ENCODE measurements around the gene TMPRSS7.
"Not testable (repeated sequence)": the region's sequence is repeated elsewhere in the genome, so short reads cannot be mapped to it uniquely, and the experiment has no call there.

TMPRSS7 gene

DNA sequence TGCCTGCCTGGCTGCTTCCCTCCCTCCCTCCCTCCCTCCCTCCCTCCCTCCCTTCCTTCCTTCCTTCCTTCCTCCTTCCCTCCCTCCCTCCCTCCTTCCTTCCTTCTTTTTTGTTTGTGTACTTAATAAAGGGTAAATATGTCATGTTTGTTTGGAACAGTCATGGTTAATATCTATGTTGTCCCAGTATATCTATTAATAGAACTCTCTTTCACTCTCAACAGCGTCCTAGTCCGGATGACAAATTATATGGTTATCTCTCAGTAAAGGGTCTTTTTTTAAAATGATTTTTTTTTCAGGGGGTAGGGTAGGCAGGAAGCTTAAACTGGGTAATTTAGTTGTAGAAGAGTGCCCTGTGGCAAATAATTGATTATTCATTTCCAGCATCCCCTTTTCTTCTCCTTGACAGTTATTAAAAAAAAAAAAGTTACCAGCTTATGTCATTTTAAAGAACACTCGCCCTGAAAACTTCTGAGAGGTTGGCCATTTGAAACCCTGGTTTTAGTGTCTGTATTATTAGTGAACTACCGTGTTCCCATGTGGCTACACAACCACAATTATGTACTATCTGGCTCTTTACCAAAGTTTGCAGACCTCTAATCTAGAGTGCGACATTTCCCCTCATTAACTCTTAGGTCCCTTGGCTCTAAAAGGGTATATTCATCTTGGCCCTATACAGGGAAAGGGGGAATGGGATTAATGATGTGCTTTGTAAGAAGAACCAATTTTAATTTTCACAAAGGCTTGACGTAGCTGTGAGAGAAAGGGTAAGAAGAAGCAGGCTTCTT, 22.1 kb upstream of the TMPRSS7 start:
- no peak for DNase-seq (ENCODE audit: low read depth in 3 of 3)

DNA sequence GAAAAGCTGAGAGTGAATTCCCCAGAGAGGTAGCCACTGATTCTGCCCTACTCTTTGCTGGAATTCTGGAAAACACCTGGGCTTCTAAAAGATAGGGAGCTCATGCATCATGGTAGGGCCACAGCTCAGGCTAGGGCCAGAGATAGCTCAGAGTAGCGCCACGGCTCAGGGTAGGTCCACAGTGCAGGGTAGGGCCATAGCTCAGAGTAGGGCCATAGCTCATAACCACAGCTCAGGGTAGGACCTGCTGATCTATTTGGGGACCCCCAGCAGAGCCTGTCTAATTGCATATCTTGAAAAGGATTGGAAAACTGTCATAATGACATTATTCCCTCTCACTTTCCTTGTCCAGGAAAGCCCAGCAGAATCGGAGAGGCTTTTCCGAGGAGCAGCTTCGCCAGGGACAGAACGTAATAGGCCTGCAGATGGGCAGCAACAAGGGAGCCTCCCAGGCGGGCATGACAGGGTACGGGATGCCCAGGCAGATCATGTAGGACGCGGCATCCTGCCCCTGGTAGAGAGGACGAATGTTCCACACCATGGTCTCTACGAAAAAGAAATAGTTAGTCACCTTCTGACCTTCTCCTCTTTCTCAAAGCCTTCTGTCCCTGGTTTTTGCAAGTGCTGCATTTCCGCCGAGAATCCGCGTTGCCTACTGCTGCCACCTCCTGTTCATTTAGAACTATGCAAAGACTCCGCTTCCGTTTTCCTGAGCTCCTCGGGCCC, 21.3 kb upstream of the TMPRSS7 start:
- peak; percentile 15 to 60 (median 26) for DNase-seq (ENCODE audit: low read depth in 3 of 3)

DNA sequence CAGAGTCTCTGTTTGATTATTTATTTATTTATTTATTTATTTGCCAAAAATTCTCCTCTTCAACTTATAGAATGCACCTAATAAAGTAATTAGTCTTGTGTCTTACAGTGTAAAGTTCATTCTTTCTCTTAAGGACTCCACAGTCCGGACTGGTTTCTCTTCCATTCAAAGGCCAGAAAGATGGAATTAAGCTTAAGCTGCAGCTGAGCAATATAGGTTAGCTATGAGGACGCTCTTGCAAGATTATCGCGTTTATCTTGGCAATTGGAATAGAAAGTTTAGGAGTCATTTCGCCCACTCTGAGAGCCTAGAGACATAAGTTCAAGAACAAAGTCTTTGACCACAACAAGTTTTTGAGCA, 20.8 kb upstream of the TMPRSS7 start:
- DNase-seq (ENCODE audit: low read depth in 3 of 3): no peak

DNA sequence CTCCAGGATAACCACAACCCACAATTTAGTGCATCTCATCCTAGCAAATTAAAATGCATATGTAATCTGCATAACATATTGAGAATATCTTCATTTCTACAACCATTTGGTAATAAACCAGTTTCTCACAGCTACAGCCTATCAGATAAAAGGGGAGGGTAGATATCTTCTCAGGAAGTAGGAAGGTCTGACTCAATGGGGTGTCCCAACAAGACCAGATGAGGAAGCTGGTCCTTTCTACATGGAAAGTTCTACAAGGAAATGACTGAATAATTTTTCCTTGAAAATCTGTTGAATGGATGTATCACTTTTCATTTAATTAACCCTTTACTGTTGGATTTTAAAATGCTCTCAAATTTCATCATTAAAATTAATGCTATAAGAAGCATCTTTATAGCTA, 17.4 kb upstream of the TMPRSS7 start:
- no peak for DNase-seq (ENCODE audit: low read depth in 3 of 3)

GRCh38 chr3:112018712-112019111, 15.8 kb upstream of the TMPRSS7 start:
- no peak for DNase-seq (ENCODE audit: low read depth in 3 of 3)

DNA sequence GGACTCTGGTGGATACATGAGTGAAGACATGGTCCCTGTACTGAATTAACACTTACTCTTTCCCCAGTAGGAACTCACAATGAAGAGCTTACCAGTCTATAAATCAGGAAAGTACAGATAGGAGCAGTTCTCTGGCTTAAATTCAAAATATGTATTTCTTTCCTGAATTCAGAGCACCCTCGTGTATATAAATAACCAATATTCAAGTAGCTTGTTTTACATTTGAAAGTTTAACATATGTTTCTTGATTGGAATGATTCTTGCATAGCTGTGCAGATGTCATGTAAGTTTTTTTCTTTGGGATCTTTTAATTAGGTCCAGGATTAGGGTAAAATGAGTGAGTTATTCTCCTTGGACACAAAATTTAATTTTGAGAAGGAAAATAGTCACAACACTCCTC, 14.8 kb upstream of the TMPRSS7 start:
- no peak for DNase-seq (ENCODE audit: low read depth in 3 of 3)

DNA sequence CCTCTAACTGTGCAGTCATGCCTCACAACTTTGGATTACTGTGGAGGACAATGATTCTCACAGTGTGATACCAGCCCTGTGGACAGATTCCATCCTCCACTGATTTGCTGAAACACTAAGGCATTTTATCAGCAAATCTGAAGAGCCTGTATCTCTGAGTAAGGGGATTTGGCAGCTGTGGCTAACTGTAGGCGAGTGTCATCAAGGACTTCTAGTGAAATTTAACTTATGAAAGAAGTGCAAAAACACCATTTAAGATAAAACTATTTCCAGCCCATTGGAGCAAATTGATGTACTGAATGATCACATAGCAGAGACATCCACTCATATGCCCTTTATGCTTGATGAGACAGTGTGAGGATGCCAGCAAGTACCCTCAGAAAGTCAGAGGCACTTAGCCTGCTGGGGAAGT, 13.9 kb upstream of the TMPRSS7 start:
- no peak for DNase-seq (ENCODE audit: low read depth in 3 of 3)

DNA sequence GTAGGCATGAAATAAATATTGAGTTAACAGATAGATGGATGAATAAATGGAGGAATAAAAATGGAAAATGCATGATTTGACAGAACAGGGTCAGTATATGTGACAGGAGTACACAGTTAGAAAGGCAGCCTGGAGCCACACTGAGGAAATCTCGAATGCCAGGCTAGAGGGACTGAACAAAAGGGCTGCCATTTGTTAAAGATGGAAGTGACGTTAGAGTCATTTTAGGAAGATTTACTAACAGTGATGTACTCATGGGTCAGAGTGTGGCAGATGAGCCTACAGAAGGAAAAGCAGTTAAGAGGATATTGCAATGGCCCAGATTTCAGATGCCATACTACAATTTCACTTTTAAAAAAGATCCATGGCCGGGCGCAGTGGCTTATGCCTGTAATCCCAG, 7.4 kb upstream of the TMPRSS7 start:
- no peak for DNase-seq (ENCODE audit: low read depth in 3 of 3)

DNA sequence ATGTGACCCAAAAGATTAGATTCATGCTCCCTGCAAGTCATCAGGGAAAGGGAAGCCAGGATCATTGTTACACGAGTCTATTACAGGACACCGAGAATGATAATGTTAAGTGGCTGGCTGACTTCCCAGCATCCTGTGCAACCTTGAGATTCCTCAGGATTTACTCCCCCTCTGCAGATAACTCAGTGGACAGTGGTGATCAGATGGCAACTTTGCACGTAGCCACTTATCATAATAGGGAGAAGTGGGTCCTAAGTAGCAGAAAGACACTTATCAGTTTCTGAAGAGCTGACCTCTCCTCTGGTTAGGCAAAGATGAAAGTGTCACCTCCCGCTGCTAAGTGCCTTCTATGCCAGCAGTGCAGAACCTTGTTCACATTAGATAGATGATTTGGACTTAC, 6.7 kb upstream of the TMPRSS7 start:
- DNase-seq (ENCODE audit: low read depth in 3 of 3): no peak

DNA sequence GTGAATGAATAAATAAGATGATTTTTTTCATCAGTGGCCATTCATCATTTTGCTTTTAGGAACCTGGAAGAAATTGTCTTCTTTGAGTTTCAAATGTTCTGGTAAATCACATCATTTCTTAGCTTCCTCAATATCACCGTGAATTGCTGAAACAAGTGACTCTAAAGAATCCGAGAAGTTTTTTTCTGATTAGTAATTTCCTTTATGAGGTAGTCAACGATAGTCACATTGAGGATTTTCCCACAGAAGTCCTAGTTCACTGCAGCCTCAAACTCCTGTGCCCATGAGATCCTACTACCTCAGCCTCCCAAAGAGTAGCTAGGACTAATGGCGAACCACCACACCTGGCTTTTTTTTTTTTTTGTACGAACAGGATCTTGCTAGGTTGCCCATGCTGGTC, 3.6 kb upstream of the TMPRSS7 start:
- no peak for DNase-seq (ENCODE audit: low read depth in 3 of 3)

DNA sequence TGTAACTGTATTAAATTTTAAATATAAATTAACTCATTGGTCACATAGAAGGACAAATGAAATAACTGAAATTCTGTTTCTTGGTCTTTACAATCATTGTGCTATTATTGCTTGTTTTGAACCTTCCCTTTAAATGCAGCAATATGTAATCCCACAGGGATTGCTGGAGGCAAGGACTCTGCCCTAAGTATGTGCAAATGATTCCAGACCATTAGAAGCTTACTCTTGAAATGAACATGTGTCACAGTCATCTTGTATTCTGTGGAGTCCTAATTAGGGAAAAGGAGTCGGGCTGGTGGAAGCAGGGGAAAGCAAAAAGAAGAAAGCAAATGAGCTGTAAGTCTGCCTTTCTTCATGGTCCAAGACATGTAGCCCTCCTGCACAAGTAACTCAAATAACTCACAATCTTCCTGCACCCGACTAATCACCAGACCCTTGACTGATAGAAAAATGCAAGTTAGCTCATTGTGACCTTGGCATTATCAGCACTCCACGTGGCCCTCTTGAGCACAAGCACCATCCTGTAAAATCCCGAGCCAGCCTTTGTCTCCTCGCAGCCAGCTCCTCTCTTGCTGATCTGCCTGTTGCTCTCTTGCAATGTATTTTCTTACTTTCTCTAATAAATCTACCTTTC, 2.3 kb upstream of the TMPRSS7 start:
- no peak for DNase-seq (ENCODE audit: low read depth in 3 of 3)

DNA sequence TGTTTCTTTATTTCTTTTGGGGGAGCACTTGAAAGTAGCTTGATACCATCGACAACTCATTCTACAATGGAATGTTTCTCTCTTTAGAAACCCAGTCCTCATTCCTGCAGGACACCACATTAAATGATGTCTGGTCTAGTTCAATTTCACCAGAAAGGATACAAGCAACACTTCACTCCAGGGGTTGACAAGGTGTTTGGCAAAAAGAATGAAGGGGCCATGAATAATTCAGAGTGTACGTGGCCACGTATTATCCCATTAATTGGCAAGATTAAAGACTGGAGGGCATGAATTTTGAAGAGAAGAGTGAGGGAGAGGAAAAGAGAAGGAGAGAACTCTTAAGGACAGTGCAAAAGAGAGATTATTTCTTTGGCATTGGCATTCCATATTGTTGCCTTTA, 705 bp downstream of the TMPRSS7 start:
- DNase-seq (ENCODE audit: low read depth in 3 of 3): no peak

GRCh38 chr3:112037194-112037593, 2.7 kb downstream of the TMPRSS7 start:
- not testable (repeated sequence) for DNase-seq (ENCODE audit: low read depth in 3 of 3)

DNA sequence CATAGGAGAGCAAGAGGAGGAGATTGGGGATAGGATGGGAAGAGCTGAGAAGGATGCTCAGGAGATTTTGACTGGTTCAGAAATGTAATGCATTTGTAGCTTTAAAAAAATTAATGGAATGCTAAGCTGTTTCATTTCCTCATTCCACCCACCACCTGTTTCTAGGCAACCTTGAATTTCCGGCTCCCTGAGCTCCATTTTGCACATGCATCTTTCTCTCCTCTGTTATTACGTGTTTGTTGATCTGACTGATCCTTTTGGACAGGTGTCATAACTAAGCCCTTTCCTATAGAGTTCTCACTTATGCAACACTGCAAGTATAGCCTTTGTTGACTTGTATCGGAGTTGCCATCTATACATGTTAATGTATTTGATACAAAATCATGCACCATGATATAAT, 4.3 kb downstream of the TMPRSS7 start:
- DNase-seq (ENCODE audit: low read depth in 3 of 3): no peak

DNA sequence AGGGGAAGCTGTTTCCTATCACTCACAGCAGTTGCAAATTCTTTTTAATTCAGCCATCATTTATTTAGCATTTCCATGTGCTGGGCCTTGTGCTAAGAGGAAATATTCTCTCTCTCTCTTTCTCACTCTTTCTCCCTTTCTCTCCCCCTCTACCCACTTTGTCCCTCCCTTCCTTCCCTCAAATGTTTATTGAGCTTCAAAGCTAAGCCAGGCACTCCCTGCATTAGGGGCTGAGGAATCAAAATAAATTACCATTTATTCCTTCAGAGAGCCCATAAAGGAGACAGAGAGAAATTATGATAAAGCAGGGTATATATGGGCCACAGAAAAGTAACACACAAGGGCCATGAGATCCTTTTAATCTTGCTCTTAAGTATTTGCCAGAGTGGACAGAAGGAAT, 6.8 kb downstream of the TMPRSS7 start:
- DNase-seq (ENCODE audit: low read depth in 3 of 3): no peak

DNA sequence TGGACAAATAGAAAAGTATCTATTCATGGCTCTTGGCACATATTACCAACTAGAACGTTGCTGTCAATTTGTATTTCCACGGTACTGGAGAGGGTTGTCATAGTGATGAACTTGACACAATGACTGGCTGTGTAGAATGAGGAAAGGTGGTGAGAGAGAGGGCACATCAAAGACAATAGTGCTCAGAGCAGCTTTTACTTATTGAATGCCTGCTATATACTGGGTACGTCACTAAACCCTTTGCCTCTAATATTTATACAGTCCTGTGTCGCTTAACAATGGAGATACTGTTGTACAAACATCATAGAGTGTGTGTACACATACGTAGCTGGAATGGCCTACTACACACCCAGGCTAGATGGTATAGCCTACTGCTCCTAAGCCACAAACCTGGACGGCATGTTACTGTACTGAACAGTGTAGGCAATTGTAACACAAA, 8.3 kb downstream of the TMPRSS7 start:
- no peak for DNase-seq (ENCODE audit: low read depth in 3 of 3)

DNA sequence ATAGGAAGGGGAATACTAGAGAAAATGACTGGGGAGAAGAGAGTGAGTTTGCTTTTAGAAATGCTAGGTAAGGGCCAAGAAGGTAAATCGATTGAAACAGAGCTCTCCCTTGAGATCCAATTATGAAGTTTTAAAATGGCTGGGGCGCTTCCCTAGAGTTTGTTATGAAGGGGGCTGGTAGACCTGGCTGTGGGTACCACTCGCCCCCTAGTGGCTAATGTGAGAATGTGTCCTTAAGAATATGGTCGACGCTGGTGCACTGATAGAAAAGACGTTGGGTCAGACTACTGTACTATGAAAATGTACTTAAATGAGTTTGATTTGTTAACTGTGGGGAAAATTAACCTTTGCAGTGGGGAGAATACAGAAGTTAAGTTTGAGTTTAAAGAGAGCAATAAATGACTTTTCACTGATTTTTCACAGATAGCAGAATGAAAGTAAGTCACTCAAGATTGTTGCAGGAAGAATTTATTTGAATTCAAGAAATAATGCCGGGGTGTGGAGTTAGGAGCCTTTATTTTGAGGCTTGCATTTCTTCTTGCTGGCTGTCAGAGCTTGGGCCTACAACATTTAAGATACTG, 9.2 kb downstream of the TMPRSS7 start:
- DNase-seq (ENCODE audit: low read depth in 3 of 3): peak; percentile 12 to 36 (median 17)

GRCh38 chr3:112046599-112046998, 12.1 kb downstream of the TMPRSS7 start:
- no peak for DNase-seq (ENCODE audit: low read depth in 3 of 3)

DNA sequence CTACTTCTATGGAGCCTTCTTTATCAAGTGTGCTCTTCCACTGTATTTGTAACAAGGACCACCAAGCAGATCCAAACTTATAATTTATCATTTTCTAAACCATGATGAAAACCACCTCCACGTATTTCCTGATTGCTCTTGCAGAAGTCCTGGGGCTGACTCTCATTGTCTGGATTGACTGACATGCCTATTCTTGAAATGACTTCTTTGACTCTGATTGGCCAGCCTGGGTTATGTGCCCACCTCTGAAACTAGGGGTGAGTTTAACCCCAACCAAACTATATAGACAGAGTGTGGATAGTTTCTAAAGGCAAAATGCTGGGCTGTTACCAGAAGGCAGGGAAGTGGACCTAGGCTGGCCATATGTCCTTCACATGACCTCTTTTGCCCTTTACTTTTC, 12.7 kb downstream of the TMPRSS7 start:
- no peak for DNase-seq (ENCODE audit: low read depth in 3 of 3)

DNA sequence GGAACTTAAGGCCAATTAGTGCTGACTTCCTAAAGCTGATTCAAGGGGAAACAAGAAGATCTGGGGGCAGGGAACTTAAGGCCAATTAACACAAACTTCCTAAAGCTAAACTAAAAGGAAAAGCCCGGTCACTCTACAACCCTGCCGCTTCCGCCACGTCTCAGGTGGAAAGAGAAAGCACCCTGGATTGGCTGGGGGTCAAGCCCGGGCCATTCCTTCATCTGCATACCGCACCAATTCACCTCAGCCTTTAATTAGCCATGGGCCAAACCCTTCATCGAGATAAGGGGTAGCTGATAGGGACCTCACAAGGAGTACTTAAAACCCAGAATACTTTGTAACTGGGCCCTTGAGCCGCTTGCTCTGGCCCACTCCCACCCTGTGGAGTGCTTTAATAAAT, 14.4 kb downstream of the TMPRSS7 start:
- no peak for DNase-seq (ENCODE audit: low read depth in 3 of 3)

DNA sequence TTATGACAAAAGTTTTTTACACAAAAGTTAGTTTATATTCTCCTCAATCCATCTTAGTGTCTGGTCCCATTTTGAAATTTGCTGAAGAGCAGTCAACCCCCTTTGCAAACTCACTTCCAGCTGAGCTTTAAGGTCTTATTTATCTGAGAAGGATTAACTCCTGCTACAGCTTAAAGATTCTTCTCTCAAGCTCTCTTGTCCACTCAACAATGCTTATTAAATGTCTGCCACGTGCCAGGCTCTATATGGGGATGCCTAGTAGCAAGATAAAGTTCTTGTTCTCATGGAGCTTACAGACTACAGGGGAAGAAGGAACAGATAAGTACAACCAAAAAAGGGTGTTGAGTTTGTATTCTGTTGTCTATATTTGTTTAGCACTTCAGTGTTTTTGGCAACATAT, 18.7 kb downstream of the TMPRSS7 start:
- no peak for DNase-seq (ENCODE audit: low read depth in 3 of 3)

DNA sequence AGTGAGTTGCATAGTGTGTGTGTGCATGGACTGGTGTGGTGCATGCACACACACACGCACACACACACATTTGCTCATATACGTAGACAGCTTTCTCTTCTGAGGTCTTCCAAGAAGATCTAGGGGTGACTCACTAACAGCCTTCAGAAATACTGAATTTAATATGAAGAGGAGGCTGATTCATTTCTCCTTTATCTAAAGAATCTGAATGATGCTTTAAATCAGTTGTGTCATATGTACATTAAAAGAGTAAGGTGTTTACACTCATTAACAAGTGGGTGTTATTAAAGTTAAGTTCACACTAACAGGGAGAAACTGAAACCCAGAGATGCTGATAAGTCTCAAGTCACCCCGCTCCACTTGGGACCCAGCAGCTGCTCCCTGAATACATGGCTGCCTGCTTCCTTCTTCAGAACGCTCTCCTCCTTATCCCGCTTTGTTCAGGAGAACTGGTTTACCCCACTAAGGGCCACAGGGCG, 22.0 kb downstream of the TMPRSS7 start:
- no peak for DNase-seq (ENCODE audit: low read depth in 3 of 3)

Data from stimulated activated CD4-positive, alpha-beta T cell treated with anti-CD3 and anti-CD28 coated beads, TNF-alpha, amount 100 ng/mL, for 24 hours (primary cell).